Neuronal stem cell (in vitro differentiated cells): Measurements from ENCODE around the gene MLN.

Source experiments
- DNase-seq: peaks from one replicate; pipeline ENCODE4 v3.0.0-alpha.2; 2013; ENCODE audit warnings: low spot score
- H2AFZ ChIP-seq: one replicate; pipeline ENCODE4 v1.6.1; 2013; ENCODE audit warnings: mild to moderate bottlenecking, low read length, inconsistent platforms
- H2AK5ac ChIP-seq: 2 replicates; pipeline ENCODE4 v1.6.1; 2013; ENCODE audit warnings: low read depth, mild to moderate bottlenecking, inconsistent platforms, low read length, moderate library complexity, mixed read lengths
- H2BK120ac ChIP-seq: 2 replicates; pipeline ENCODE4 v1.6.1; 2013; ENCODE audit warnings: low read depth, mild to moderate bottlenecking, inconsistent platforms, low read length, moderate library complexity, mixed read lengths
- H2BK12ac ChIP-seq: one replicate; pipeline ENCODE4 v1.6.1; 2013; ENCODE audit warnings: low read length, inconsistent platforms
- H2BK15ac ChIP-seq: 2 replicates; pipeline ENCODE4 v1.6.1; 2013; ENCODE audit warnings: mild to moderate bottlenecking, low read length, inconsistent platforms, mixed read lengths
- H2BK5ac ChIP-seq: one replicate; pipeline ENCODE4 v1.6.1; 2013; ENCODE audit warnings: inconsistent platforms, mild to moderate bottlenecking, low read length, moderate library complexity
- H3K14ac ChIP-seq: one replicate; pipeline ENCODE4 v1.6.1; 2013; ENCODE audit warnings: low read length, inconsistent platforms
- H3K18ac ChIP-seq: 2 replicates; pipeline ENCODE4 v1.6.1; 2013; ENCODE audit warnings: low read length, inconsistent platforms
- H3K23ac ChIP-seq: 2 replicates; pipeline ENCODE4 v1.6.1; 2013; ENCODE audit warnings: low read depth, mild to moderate bottlenecking, mixed read lengths, low read length, inconsistent platforms; ENCODE audit not compliant: poor library complexity
- H3K27ac ChIP-seq: replicated peaks from 3 replicates; pipeline ENCODE4 v1.5.1; 2013; ENCODE audit warnings: low read length, inconsistent platforms
- H3K27me3 ChIP-seq, 3 experiments: 2 replicates each; pipeline ENCODE4 v1.6.1; 2013; ENCODE audit warnings: low read length in 3 of 3, mild to moderate bottlenecking in 2 of 3, inconsistent platforms in 1 of 3, low read depth in 1 of 3, mixed read lengths in 1 of 3, moderate library complexity in 1 of 3; ENCODE audit not compliant: control insufficient read depth in 3 of 3, insufficient read depth in 3 of 3
- H3K36me3 ChIP-seq, 2 donors: replicated peaks in 1 of 2; 2 replicates each; pipeline ENCODE4 v1.6.1; 2013; ENCODE audit warnings: low read length in 2 of 2; ENCODE audit not compliant: control insufficient read depth in 2 of 2, insufficient read depth in 2 of 2
- H3K4ac ChIP-seq: 2 replicates; pipeline ENCODE4 v1.6.1; 2013; ENCODE audit warnings: inconsistent platforms, mild to moderate bottlenecking, low read length, moderate library complexity
- H3K4me1 ChIP-seq, 2 donors: 1 replicate in 1 of 2; 2 replicates in 1 of 2; pipeline ENCODE4 v1.6.1; 2013; ENCODE audit warnings: low read length in 2 of 2, low read depth in 1 of 2; ENCODE audit not compliant: control insufficient read depth in 2 of 2, insufficient read depth in 1 of 2
- H3K4me2 ChIP-seq: one replicate; pipeline ENCODE4 v1.6.1; 2013; ENCODE audit warnings: mild to moderate bottlenecking, low read length, inconsistent platforms; ENCODE audit not compliant: insufficient read depth, poor library complexity, severe bottlenecking
- H3K4me3 ChIP-seq, 2 donors: 2 replicates each; pipeline ENCODE4 v1.5.1; 2013; ENCODE audit warnings: low read length in 2 of 2, mild to moderate bottlenecking in 2 of 2, inconsistent platforms in 1 of 2, moderate library complexity in 1 of 2
- H3K79me1 ChIP-seq: one replicate; pipeline ENCODE4 v1.6.1; 2013; ENCODE audit warnings: low read depth, mild to moderate bottlenecking, inconsistent platforms, low read length, moderate library complexity
- H3K9ac ChIP-seq: one replicate; pipeline ENCODE4 v1.6.1; 2013; ENCODE audit warnings: mild to moderate bottlenecking, low read depth, low read length, inconsistent platforms; ENCODE audit not compliant: poor library complexity
- H3K9me3 ChIP-seq, 2 donors: replicated peaks in 1 of 2; 2 replicates each; pipeline versions ENCODE3 to v1.6.1; 2013; ENCODE audit warnings: low read length in 2 of 2, mild to moderate bottlenecking in 2 of 2, inconsistent platforms in 1 of 2, low read depth in 1 of 2, mixed read lengths in 1 of 2, moderate library complexity in 1 of 2; ENCODE audit not compliant: control insufficient read depth in 2 of 2, insufficient read depth in 1 of 2
- H4K8ac ChIP-seq: one replicate; pipeline ENCODE4 v1.6.1; 2013; ENCODE audit warnings: low read depth, mild to moderate bottlenecking, inconsistent platforms, low read length, moderate library complexity
- H4K91ac ChIP-seq: one replicate; pipeline ENCODE4 v1.6.1; 2013; ENCODE audit warnings: low read length, low read depth, mild to moderate bottlenecking, inconsistent platforms; ENCODE audit not compliant: poor library complexity
- WGBS, 2 donors: extraction: QIAGEN DNeasy Blood & Tissue Kit; methylation state at CpG; one replicate each; pipeline ENCODE4 v1.1.7; 2013; ENCODE audit warnings: missing lambda C conversion rate in 2 of 2, mixed read lengths in 1 of 2; ENCODE audit not compliant: insufficient read length in 2 of 2, insufficient replicate concordance in 1 of 2; ENCODE audit errors: extremely low coverage in 2 of 2; 5-methylcytosine and 5-hydroxymethylcytosine counted together

The MLN gene

GRCh38 chr6:33838983-33839382, 35.2 kb upstream of the MLN start:
- no peak overlapping the region for H3K4me2 ChIP-seq
- peak overlapping the region; percentile 78 for H2BK15ac ChIP-seq
- peak overlapping the region; percentile 41 for H2AFZ ChIP-seq
- peak overlapping the region; percentile 42 for H3K18ac ChIP-seq
- H2AK5ac ChIP-seq: no peak overlapping the region
- H3K4me1 ChIP-seq: peaks cover 17 to 25% of the 10 kb centered on the region in 2 donors
- H3K36me3 ChIP-seq: no peaks in the 10 kb centered on the region
- no peak overlapping the region for H4K8ac ChIP-seq
- no peak overlapping the region for H3K23ac ChIP-seq
- H2BK5ac ChIP-seq: no peak overlapping the region
- H4K91ac ChIP-seq: no peak overlapping the region
- no peak overlapping the region for H2BK120ac ChIP-seq
- DNase-seq: no peak
- H3K4ac ChIP-seq: no peak overlapping the region
- no peaks in the 10 kb centered on the region for H3K27me3 ChIP-seq
- no peak overlapping the region for H3K27ac ChIP-seq
- H3K9me3 ChIP-seq: peaks cover 5% of the 10 kb centered on the region in 2 donors
- H3K9ac ChIP-seq: peak overlapping the region; percentile 46
- no peak overlapping the region for H3K14ac ChIP-seq
- H3K4me3 ChIP-seq: no peak overlapping the region
- no peaks in the 10 kb centered on the region for H3K79me1 ChIP-seq
- no CpG with 5 or more reads among the region's 10 CpGs for WGBS, 2 donors
- H2BK12ac ChIP-seq: no peak overlapping the region

GRCh38 chr6:33837971-33838665, 34.3 kb upstream of the MLN start:
- Histone ChIP-seq H3K4me3 (no peak overlapping the region), H2BK5ac (no peak overlapping the region), H4K91ac (no peak overlapping the region), H3K14ac (no peak overlapping the region), H4K8ac (no peak overlapping the region), H3K79me1 (no peaks in the 10 kb centered on the region), H2BK120ac (no peak overlapping the region), H3K27me3 (no peaks in the 10 kb centered on the region), H3K36me3 (no peaks in the 10 kb centered on the region), H3K23ac (peak overlapping the region; percentile 28), H3K9ac (no peak overlapping the region), H3K4me1 (peaks cover 14 to 21% of the 10 kb centered on the region in 2 donors), H3K9me3 (peaks cover 5 to 9% of the 10 kb centered on the region in 2 donors), H3K4ac (no peak overlapping the region), H3K18ac (peak overlapping the region; percentile 81), H2AFZ (peak overlapping the region; percentile 41), H2AK5ac (no peak overlapping the region), H3K27ac (no peak overlapping the region), H2BK15ac (peak overlapping the region; percentile 78), H2BK12ac (no peak overlapping the region), H3K4me2 (no peak overlapping the region)
- no peak for DNase-seq
- WGBS, 2 donors: no CpG with 5 or more reads among the region's 12 CpGs

GRCh38 chr6:33836806-33837469, 33.1 kb upstream of the MLN start:
- no peak for DNase-seq
- Histone ChIP-seq H3K23ac (no peak overlapping the region), H2BK12ac (no peak overlapping the region), H3K4me3 (no peak overlapping the region), H3K79me1 (no peaks in the 10 kb centered on the region), H2AK5ac (no peak overlapping the region), H3K9ac (no peak overlapping the region), H2BK5ac (no peak overlapping the region), H3K9me3 (peaks cover 5 to 9% of the 10 kb centered on the region in 2 donors), H3K27ac (no peak overlapping the region), H3K27me3 (no peaks in the 10 kb centered on the region), H4K91ac (no peak overlapping the region), H3K18ac (peak overlapping the region; percentile 45), H3K4me2 (no peak overlapping the region), H3K4me1 (peaks cover 12 to 16% of the 10 kb centered on the region in 2 donors), H2BK15ac (no peak overlapping the region), H2AFZ (no peak overlapping the region), H3K4ac (no peak overlapping the region), H3K36me3 (no peaks in the 10 kb centered on the region), H4K8ac (no peak overlapping the region), H2BK120ac (no peak overlapping the region), H3K14ac (no peak overlapping the region)
- no CpG with 5 or more reads among the region's 3 CpGs for WGBS, 2 donors
